ENCODE measurements around the gene TEX264.

The TEX264 gene

GRCh38 chr3:51715977-51716294 is 44.9 kb downstream of the TEX264 start:
- TF ChIP-seq ARNTL (CRISPR knock-in tag; IDR thresholded peaks at IDR 0.05; ENCODE audit: borderline replicate concordance, low read depth) (no peak), POU6F1 (CRISPR knock-in tag; IDR thresholded peaks at IDR 0.05; ENCODE audit: borderline replicate concordance, low read depth) (no peak), ZFP30 (CRISPR knock-in tag; IDR thresholded peaks at IDR 0.05) (no peak), ZC3H10 (CRISPR knock-in tag; IDR thresholded peaks at IDR 0.05) (no peak), RARB (CRISPR knock-in tag; IDR thresholded peaks at IDR 0.05) (no peak)
- no peak for ATAC-seq

GRCh38 chr3:51716805-51717204 is 45.8 kb downstream of the TEX264 start:
- ATAC-seq, result no peak
- TF ChIP-seq SNAI2 (CRISPR knock-in tag; IDR thresholded peaks at IDR 0.05) (no peak), POU6F1 (CRISPR knock-in tag; IDR thresholded peaks at IDR 0.05; ENCODE audit: borderline replicate concordance, low read depth) (no peak), OSR1 (CRISPR knock-in tag; IDR thresholded peaks at IDR 0.05) (no peak), CREB5 (CRISPR knock-in tag; IDR thresholded peaks at IDR 0.05; ENCODE audit: low read depth) (no peak), ARNTL (CRISPR knock-in tag; IDR thresholded peaks at IDR 0.05; ENCODE audit: borderline replicate concordance, low read depth) (no peak), CSDC2 (CRISPR knock-in tag; IDR thresholded peaks at IDR 0.05) (no peak), ZFP3 (CRISPR knock-in tag; IDR thresholded peaks at IDR 0.05) (no peak), TSHZ2 (CRISPR knock-in tag; IDR thresholded peaks at IDR 0.05) (no peak), ZFP30 (CRISPR knock-in tag; IDR thresholded peaks at IDR 0.05) (no peak), GLIS3 (CRISPR knock-in tag; IDR thresholded peaks at IDR 0.05) (no peak), ZNF565 (CRISPR knock-in tag; conservative IDR thresholded peaks at IDR 0.05; ENCODE audit: low read depth) (no peak), ZC3H10 (CRISPR knock-in tag; IDR thresholded peaks at IDR 0.05) (no peak), CSRNP3 (CRISPR knock-in tag; IDR thresholded peaks at IDR 0.05) (no peak)

GRCh38 chr3:51717446-51717845 is 46.4 kb downstream of the TEX264 start:
- TF ChIP-seq ZFP30 (CRISPR knock-in tag; IDR thresholded peaks at IDR 0.05) (no peak), ZNF565 (CRISPR knock-in tag; conservative IDR thresholded peaks at IDR 0.05; ENCODE audit: low read depth) (no peak), BACH2 (CRISPR knock-in tag; IDR thresholded peaks at IDR 0.05; ENCODE audit: borderline replicate concordance) (no peak)
- ATAC-seq, result no peak

GRCh38 chr3:51717947-51718346 is 46.9 kb downstream of the TEX264 start:
- TF ChIP-seq BACH2 (CRISPR knock-in tag; IDR thresholded peaks at IDR 0.05; ENCODE audit: borderline replicate concordance) (no peak), ZNF8 (CRISPR knock-in tag; IDR thresholded peaks at IDR 0.05) (no peak), ZNF70 (CRISPR knock-in tag; IDR thresholded peaks at IDR 0.05) (no peak), TSHZ2 (CRISPR knock-in tag; IDR thresholded peaks at IDR 0.05) (no peak), CSDC2 (CRISPR knock-in tag; IDR thresholded peaks at IDR 0.05) (no peak), ZFP3 (CRISPR knock-in tag; IDR thresholded peaks at IDR 0.05) (no peak), ZFP30 (CRISPR knock-in tag; IDR thresholded peaks at IDR 0.05) (no peak), ZC3H10 (CRISPR knock-in tag; IDR thresholded peaks at IDR 0.05) (no peak), GLIS3 (CRISPR knock-in tag; IDR thresholded peaks at IDR 0.05) (no peak), CREB5 (CRISPR knock-in tag; IDR thresholded peaks at IDR 0.05; ENCODE audit: low read depth) (no peak)
- ATAC-seq, result no peak

Data from SK-N-SH treated with all-trans-retinoic acid at 6 μM for 48 hours (cell line).